ENCODE results near the gene CAMK2D.

CAMK2D gene

DNA sequence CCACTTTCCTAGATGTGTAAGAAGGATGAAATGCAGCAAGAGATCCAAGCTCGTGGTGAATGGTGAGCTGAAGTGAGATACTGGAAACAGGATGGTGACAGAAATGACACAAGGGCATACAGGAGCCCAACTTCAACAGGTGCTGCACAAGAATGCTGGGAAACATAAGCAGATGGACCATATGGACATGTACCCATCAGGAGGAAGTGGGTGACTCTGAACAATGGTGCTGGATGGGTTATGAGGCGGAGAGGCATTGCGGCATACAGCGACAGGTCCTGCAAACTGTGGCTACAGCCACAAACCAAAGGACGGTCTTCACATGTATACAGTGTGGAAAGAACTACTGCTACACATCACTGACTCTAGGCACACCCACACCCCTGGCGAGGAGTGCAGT, 265.7 kb downstream of the CAMK2D start:
- TF ChIP-seq, protein P1, sequence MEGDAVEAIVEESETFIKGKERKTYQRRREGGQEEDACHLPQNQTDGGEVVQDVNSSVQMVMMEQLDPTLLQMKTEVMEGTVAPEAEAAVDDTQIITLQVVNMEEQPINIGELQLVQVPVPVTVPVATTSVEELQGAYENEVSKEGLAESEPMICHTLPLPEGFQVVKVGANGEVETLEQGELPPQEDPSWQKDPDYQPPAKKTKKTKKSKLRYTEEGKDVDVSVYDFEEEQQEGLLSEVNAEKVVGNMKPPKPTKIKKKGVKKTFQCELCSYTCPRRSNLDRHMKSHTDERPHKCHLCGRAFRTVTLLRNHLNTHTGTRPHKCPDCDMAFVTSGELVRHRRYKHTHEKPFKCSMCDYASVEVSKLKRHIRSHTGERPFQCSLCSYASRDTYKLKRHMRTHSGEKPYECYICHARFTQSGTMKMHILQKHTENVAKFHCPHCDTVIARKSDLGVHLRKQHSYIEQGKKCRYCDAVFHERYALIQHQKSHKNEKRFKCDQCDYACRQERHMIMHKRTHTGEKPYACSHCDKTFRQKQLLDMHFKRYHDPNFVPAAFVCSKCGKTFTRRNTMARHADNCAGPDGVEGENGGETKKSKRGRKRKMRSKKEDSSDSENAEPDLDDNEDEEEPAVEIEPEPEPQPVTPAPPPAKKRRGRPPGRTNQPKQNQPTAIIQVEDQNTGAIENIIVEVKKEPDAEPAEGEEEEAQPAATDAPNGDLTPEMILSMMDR (IDR thresholded peaks at IDR 0.05; ENCODE audit: insufficient read depth, low read length, missing control alignments), result no peak
- POLR2A ChIA-PET, result no interaction called here
- CTCF ChIA-PET, result interaction anchor here (1.0 kb wide), 1 partner anchor 47 kb away, joined by 3 read pairs; no protein-coding TSS in a partner anchor
- no peak for DNase-seq (ENCODE audit: low read depth, low spot score)
- H3K4me3 ChIP-seq (ENCODE audit: low read depth, low read length), result no peak overlapping the region

DNA sequence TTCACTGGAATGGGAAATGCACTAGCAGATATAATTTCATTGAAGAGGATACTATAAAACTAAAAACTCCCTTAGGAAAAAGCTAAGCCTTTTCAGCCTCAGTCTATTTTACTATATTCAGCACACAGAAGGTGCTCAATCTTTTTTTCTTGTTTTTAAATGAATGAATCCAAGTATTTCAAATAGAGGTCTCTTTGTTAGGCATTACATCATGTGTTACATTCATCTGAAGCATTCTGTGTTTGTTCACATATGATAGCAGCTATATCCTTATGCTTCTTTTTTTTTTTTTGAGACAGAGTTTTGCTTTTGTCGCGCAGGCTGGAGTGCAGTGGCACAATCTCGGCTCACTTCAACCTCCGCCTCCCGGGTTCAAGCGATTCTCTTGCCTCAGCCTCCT, 278.4 kb downstream of the CAMK2D start:
- ChIA-PET CTCF (no interaction called here), POLR2A (interaction anchor here (1.1 kb wide), 1 partner anchor 14 kb away, joined by 4 read pairs; no protein-coding TSS in a partner anchor)
- DNase-seq (ENCODE audit: low read depth, low spot score), result no peak
- H3K4me3 ChIP-seq (ENCODE audit: low read depth, low read length), result no peak overlapping the region
- TF ChIP-seq, protein P1 (IDR thresholded peaks at IDR 0.05; ENCODE audit: insufficient read depth, low read length, missing control alignments), result no peak

DNA sequence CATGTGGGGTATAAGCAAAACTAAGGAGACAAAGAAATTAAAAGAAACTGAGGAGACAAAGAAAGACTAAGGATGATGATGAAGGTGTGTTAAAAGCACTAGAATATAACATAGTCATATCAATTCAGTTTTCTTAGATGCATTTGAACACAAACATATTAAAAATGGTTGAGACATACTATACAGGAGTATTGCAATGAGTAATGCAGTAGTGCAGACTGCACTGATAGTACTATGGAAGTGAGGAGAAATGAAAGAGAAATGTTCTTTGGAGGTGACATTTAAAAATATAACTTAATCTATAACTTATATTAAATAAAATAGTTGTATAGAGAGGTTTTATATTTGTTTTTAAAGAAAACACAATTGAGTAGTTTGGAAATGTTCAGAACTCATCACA, 279.2 kb downstream of the CAMK2D start:
- no peak overlapping the region for H3K4me3 ChIP-seq (ENCODE audit: low read depth, low read length)
- ChIA-PET POLR2A (no interaction called here), CTCF (no interaction called here)
- TF ChIP-seq, protein P1 (IDR thresholded peaks at IDR 0.05; ENCODE audit: insufficient read depth, low read length, missing control alignments), result no peak
- no peak for DNase-seq (ENCODE audit: low read depth, low spot score)

DNA sequence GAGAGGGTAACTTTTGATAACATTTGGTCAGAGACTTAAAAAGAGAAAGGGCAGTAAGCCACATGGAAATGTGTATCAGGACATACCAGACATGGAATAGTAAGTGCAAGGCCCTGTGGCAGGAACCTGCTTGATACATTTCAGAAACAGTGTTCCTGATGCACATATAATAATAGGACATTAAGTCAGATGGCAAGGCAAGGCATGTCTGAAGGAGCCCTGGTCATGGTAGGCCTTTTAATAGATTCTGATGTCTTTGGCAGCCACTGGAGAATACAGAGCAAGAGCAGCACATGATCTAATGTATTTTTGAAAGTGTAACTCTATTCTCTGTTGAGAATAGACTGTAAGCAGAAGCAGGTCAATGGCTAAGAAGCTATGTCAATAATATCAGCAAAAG, 279.7 kb downstream of the CAMK2D start:
- TF ChIP-seq, protein P1 (IDR thresholded peaks at IDR 0.05; ENCODE audit: insufficient read depth, low read length, missing control alignments), result no peak
- no peak for DNase-seq (ENCODE audit: low read depth, low spot score)
- ChIA-PET POLR2A (no interaction called here), CTCF (no interaction called here)
- no peak overlapping the region for H3K4me3 ChIP-seq (ENCODE audit: low read depth, low read length)

- POLR2A ChIA-PET, result no interaction called here
- TF ChIP-seq, protein P1 (IDR thresholded peaks at IDR 0.05; ENCODE audit: insufficient read depth, low read length, missing control alignments), result no peak
- no peak overlapping the region for H3K4me3 ChIP-seq (ENCODE audit: low read depth, low read length)
- no peak for DNase-seq (ENCODE audit: low read depth, low spot score)
- CTCF ChIA-PET, result no interaction called here
Measured at GRCh38 chr4:113480109-113480508, 281.4 kb downstream of the CAMK2D start.

- DNase-seq (ENCODE audit: low read depth, low spot score), result no peak
- ChIA-PET CTCF (no interaction called here), POLR2A (no interaction called here)
- H3K4me3 ChIP-seq (ENCODE audit: low read depth, low read length), result no peak overlapping the region
- TF ChIP-seq, protein P1 (IDR thresholded peaks at IDR 0.05; ENCODE audit: insufficient read depth, low read length, missing control alignments), result no peak
Measured at GRCh38 chr4:113478032-113478431, 283.5 kb downstream of the CAMK2D start.
